ENCODE data around the gene PRPS1L1.

Gene PRPS1L1

DNA sequence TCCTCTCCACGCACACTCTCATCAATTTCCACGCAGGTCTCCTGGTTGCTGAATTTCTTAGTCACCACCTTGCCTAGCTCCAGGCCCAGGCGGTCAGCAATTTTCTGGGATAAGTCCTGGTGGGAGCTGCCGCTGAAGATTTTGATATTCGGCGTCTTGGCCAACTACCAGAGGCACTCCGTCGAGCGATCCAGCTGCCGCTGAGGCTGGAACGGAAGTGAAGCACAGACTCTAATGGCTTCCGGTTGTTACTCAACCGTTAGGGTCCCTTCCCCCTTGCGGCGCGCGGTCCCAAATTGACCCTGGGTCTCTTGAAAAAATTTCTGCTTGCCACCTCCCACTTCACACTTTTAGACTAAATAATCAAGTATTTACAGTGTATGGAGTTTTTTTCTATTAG is at the start of gene PRPS1L1:
Gene PRPS1L1 (minus strand): TSS at position 219 of the 400 bp plus-strand sequence.
- Histone ChIP-seq H4K20me1 (ENCODE audit: insufficient read depth, low read length) (no peaks in the 10 kb centered on the region), H3K27ac (ENCODE audit: low read length) (no peak within 1 kb of the TSS), H3K4me1 (ENCODE audit: low read length) (no peaks in the 10 kb centered on the region), H3K9me2 (replicated peaks; ENCODE audit: insufficient read depth, low read length) (no peaks in the 10 kb centered on the region), H3K4me2 (ENCODE audit: low read depth, low read length) (no peak within 1 kb of the TSS), H3K79me2 (ENCODE audit: low read length) (no peaks in the 10 kb centered on the region), H3K4me3 (ENCODE audit: low read length) (no peak within 1 kb of the TSS), H3K9ac (ENCODE audit: low read length) (no peak within 1 kb of the TSS), H2AFZ (ENCODE audit: low read length) (no peak within 1 kb of the TSS), H3K36me3 (replicated peaks; ENCODE audit: insufficient read depth, low read length) (no peaks in the 10 kb centered on the region), H3F3A (ENCODE audit: insufficient read depth, low read length) (no peaks in the 10 kb centered on the region), H3K27me3 (replicated peaks; ENCODE audit: insufficient read depth, low read length) (no peaks in the 10 kb centered on the region), H3K9me3 (replicated peaks; ENCODE audit: insufficient read depth, low read length) (no peaks in the 10 kb centered on the region)
- DNase-seq = no peak
- TF ChIP-seq EZH2phosphoT487 (IDR thresholded peaks at IDR 0.05; ENCODE audit: low read length) (no peak), EZH2 (optimal IDR thresholded peaks at IDR 0.05; ENCODE audit: low read depth, low read length) (no peak), CTCF (IDR thresholded peaks at IDR 0.05; ENCODE audit: low read length) (no peak)

GRCh38 chr7:18076461-18076860 is 48.8 kb upstream of the PRPS1L1 start:
- Histone ChIP-seq H4K20me1 (ENCODE audit: insufficient read depth, low read length) (no peaks in the 10 kb centered on the region), H3F3A (ENCODE audit: insufficient read depth, low read length) (no peaks in the 10 kb centered on the region), H3K9ac (ENCODE audit: low read length) (no peak overlapping the region), H3K27ac (ENCODE audit: low read length) (no peak overlapping the region), H3K9me3 (replicated peaks; ENCODE audit: insufficient read depth, low read length) (no peaks in the 10 kb centered on the region), H3K9me2 (replicated peaks; ENCODE audit: insufficient read depth, low read length) (no peaks in the 10 kb centered on the region), H2AFZ (ENCODE audit: low read length) (no peak overlapping the region), H3K27me3 (replicated peaks; ENCODE audit: insufficient read depth, low read length) (no peaks in the 10 kb centered on the region), H3K79me2 (ENCODE audit: low read length) (no peaks in the 10 kb centered on the region), H3K4me1 (ENCODE audit: low read length) (no peaks in the 10 kb centered on the region), H3K36me3 (replicated peaks; ENCODE audit: insufficient read depth, low read length) (no peaks in the 10 kb centered on the region), H3K4me3 (ENCODE audit: low read length) (no peak overlapping the region), H3K4me2 (ENCODE audit: low read depth, low read length) (no peak overlapping the region)
- TF ChIP-seq EZH2phosphoT487 (IDR thresholded peaks at IDR 0.05; ENCODE audit: low read length) = no peak
- no peak for TF ChIP-seq EZH2 (optimal IDR thresholded peaks at IDR 0.05; ENCODE audit: low read depth, low read length)
- no peak for DNase-seq

DNA sequence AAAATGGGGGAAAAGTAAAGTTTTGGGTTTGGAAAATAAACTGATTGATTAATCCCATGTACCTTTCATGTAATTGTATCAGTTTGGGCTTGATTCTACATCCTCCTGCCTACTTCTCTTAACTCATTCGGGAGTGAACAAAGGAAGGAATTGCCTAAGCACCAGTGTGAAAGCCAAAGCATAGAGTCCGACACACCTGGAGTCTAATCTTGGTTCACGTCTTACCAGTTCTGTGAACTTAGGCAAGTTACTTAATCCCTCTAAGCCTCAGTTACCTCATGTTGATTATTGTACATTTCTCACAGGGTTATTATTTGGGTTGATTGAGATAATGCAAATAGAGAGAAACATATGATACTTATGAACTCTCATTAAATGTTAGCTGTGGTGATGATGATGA is 41.1 kb upstream of the PRPS1L1 start:
- no peaks in the 10 kb centered on the region for H3K27me3 ChIP-seq (replicated peaks; ENCODE audit: insufficient read depth, low read length)
- H3K9me2 ChIP-seq (replicated peaks; ENCODE audit: insufficient read depth, low read length) = no peaks in the 10 kb centered on the region
- H2AFZ ChIP-seq (ENCODE audit: low read length) = no peak overlapping the region
- H3F3A ChIP-seq (ENCODE audit: insufficient read depth, low read length) = no peaks in the 10 kb centered on the region
- no peaks in the 10 kb centered on the region for H3K9me3 ChIP-seq (replicated peaks; ENCODE audit: insufficient read depth, low read length)
- no peak overlapping the region for H3K9ac ChIP-seq (ENCODE audit: low read length)
- H3K4me2 ChIP-seq (ENCODE audit: low read depth, low read length) = no peak overlapping the region
- no peak overlapping the region for H3K4me3 ChIP-seq (ENCODE audit: low read length)
- TF ChIP-seq EZH2phosphoT487 (IDR thresholded peaks at IDR 0.05; ENCODE audit: low read length) (no peak), EZH2 (optimal IDR thresholded peaks at IDR 0.05; ENCODE audit: low read depth, low read length) (no peak), CTCF (IDR thresholded peaks at IDR 0.05; ENCODE audit: low read length) (no peak)
- H3K27ac ChIP-seq (ENCODE audit: low read length) = no peak overlapping the region
- no peaks in the 10 kb centered on the region for H3K36me3 ChIP-seq (replicated peaks; ENCODE audit: insufficient read depth, low read length)
- H3K4me1 ChIP-seq (ENCODE audit: low read length) = no peaks in the 10 kb centered on the region
- no peaks in the 10 kb centered on the region for H4K20me1 ChIP-seq (ENCODE audit: insufficient read depth, low read length)
- no peaks in the 10 kb centered on the region for H3K79me2 ChIP-seq (ENCODE audit: low read length)
- DNase-seq = no peak

- H3K9ac ChIP-seq (ENCODE audit: low read length) = no peak overlapping the region
- no peaks in the 10 kb centered on the region for H3F3A ChIP-seq (ENCODE audit: insufficient read depth, low read length)
- no peak for TF ChIP-seq EZH2phosphoT487 (IDR thresholded peaks at IDR 0.05; ENCODE audit: low read length)
- peak; percentile 72 for TF ChIP-seq CTCF (IDR thresholded peaks at IDR 0.05; ENCODE audit: low read length)
- H3K4me2 ChIP-seq (ENCODE audit: low read depth, low read length) = no peak overlapping the region
- H3K9me2 ChIP-seq (replicated peaks; ENCODE audit: insufficient read depth, low read length) = no peaks in the 10 kb centered on the region
- H3K9me3 ChIP-seq (replicated peaks; ENCODE audit: insufficient read depth, low read length) = no peaks in the 10 kb centered on the region
- H3K4me3 ChIP-seq (ENCODE audit: low read length) = no peak overlapping the region
- H4K20me1 ChIP-seq (ENCODE audit: insufficient read depth, low read length) = no peaks in the 10 kb centered on the region
- H3K36me3 ChIP-seq (replicated peaks; ENCODE audit: insufficient read depth, low read length) = no peaks in the 10 kb centered on the region
- DNase-seq = peak; percentile 24
- no peaks in the 10 kb centered on the region for H3K4me1 ChIP-seq (ENCODE audit: low read length)
- H3K27me3 ChIP-seq (replicated peaks; ENCODE audit: insufficient read depth, low read length) = no peaks in the 10 kb centered on the region
- H3K79me2 ChIP-seq (ENCODE audit: low read length) = no peaks in the 10 kb centered on the region
- no peak overlapping the region for H3K27ac ChIP-seq (ENCODE audit: low read length)
- no peak overlapping the region for H2AFZ ChIP-seq (ENCODE audit: low read length)
These were observed 36.7 kb upstream of the PRPS1L1 start for GRCh38 chr7:18064242-18064838.

Data from MM.1S (cell line).